Astrocyte (in vitro differentiated cells and primary cell): Measurements from ENCODE around the gene PBX3.

Source experiments
- CTCF ChIP-seq: IDR thresholded peaks from 2 replicates; pipeline ENCODE4 v1.5.1; 2011; ENCODE audit warnings: low read depth, mild to moderate bottlenecking, inconsistent platforms, low read length, moderate library complexity; ENCODE audit not compliant: insufficient read depth
- EZH2 ChIP-seq: IDR thresholded peaks from 2 replicates; pipeline ENCODE4 v1.6.1; 2012; ENCODE audit warnings: mild to moderate bottlenecking, low read length, inconsistent platforms; ENCODE audit not compliant: insufficient read depth

GRCh38 chr9:125812403-125812802 is 65.2 kb downstream of the PBX3 start:
- no peak for TF ChIP-seq EZH2
- TF ChIP-seq CTCF, result no peak
